22Rv1 (cell line): Measurements from ENCODE around the gene IWS1.

ENCODE experiments used
- CTCF ChIP-seq: fragments of 450-650 bp; IDR thresholded peaks from 2 replicates; pipeline ENCODE4 v1.5.1; 2017; ENCODE audit warnings: mild to moderate bottlenecking
- ZFX ChIP-seq: fragments of 450-650 bp; IDR thresholded peaks from 2 replicates; pipeline ENCODE4 v1.6.1; 2017; ENCODE audit warnings: antibody characterized with exemption, borderline replicate concordance

DNA sequence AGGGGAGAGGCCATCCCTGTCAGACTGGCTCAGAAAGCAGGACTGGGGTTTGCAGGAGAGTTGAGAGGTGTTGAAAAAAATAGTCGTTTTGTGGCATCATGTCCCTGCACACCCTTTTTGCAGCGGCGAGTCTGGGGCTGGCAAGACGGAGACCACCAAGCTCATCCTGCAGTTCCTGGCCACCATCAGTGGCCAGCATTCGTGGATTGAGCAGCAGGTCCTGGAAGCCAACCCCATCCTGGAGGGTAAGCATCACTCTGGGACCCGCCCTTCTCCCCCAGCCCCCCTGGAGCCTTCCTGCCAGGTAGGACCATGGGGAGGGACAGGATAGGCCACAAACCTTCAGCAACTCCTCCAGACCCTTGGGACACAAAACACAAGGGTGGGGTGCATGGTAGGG lies 43.4 kb upstream of the IWS1 start:
- no peak for TF ChIP-seq CTCF
- no peak for TF ChIP-seq ZFX
